GM12891 (cell line): ENCODE measurements around the gene INSIG1.

Source experiments
- POLR2A ChIP-seq: IDR thresholded peaks from 2 replicates; pipeline ENCODE4 v1.6.1; 2011; ENCODE audit warnings: low read depth, low read length, control low read depth
- POLR2AphosphoS5 ChIP-seq: IDR thresholded peaks from 2 replicates; pipeline ENCODE4 v1.6.1; 2011; ENCODE audit warnings: low read depth, low read length, control low read depth
- TAF1 ChIP-seq: IDR thresholded peaks from 2 replicates; pipeline ENCODE4 v1.6.1; 2011; ENCODE audit warnings: low read depth, low read length, control low read depth

DNA sequence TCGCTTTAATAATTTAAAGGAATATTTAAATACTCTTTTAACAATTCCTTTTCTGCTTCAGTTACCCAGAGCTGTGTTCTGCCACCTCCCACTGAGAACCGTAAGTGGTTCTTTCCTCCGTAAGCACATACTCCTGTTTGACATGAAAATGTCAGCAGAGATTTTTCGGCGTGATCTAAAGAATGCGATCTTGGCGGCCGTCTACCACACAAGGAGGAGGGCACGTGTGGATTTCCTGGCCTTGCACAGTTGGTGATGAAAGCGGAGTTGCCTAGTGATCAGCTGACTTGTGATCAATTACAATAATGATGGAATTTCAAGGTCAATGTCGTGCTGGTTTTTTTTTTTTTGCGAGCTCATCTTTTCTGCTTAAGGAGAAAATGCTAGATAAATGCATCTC, 35.6 kb upstream of the INSIG1 start:
- TF ChIP-seq POLR2AphosphoS5 = no peak
- TF ChIP-seq TAF1 = no peak
- no peak for TF ChIP-seq POLR2A
